ENCODE data around the gene NUDT4B. TPM values are rescaled to one million over a fixed set of nuclear protein-coding genes. Genes with fewer than 3 reads are reported as not detected.
"Not testable (repeated sequence)": the region's sequence is repeated elsewhere in the genome, so short reads cannot be mapped to it uniquely, and the experiment has no call there.

Gene NUDT4B
- total RNA-seq, 2 experiments from 2014 or later: 0.63 TPM; not detected in 1

DNA sequence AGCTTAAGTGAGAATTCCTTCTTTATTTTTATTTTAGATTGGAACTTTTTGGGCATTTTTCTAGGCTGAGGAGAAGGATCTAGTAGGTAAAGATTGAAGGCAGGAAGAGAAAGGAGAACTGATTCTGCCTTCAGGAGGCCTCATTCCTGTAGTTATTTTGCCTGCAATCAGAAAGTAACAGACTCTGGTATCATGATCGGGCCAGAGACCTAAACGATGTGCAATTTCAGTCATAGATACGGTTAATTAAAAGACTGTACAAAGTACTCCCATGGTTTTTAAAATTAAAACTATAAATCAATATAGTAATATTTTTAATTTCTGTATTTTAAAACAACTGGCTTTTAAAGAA lies 14.3 kb upstream of the NUDT4B start:
- H3K4me1 ChIP-seq (ENCODE audit: insufficient read depth, low read length, poor library complexity, severe bottlenecking); POLR2A ChIA-PET; H2AFZ ChIP-seq (ENCODE audit: low read length); intact Hi-C loops (cut with micrococcal nuclease; ENCODE audit: unreplicated experiment); H4K20me1 ChIP-seq (ENCODE audit: insufficient read depth, low read length); H3K4me2 ChIP-seq (ENCODE audit: low read length); BruUV-seq (replicated peaks); H3K79me2 ChIP-seq (ENCODE audit: insufficient read depth, low read depth, low read length); CTCF ChIA-PET (ENCODE audit: unreplicated experiment); DNase-seq (ENCODE audit: low spot score); H3K27ac ChIP-seq (ENCODE audit: low read depth, low read length, poor library complexity, severe bottlenecking); H3K4me3 ChIP-seq (ENCODE audit: low read depth, low read length, poor library complexity, severe bottlenecking); H3K9me3 ChIP-seq (ENCODE audit: low read length); H3K36me3 ChIP-seq (ENCODE audit: insufficient read depth, low read length); H3K9me2 ChIP-seq (ENCODE audit: insufficient read depth, low read length): not testable (repeated sequence)

DNA sequence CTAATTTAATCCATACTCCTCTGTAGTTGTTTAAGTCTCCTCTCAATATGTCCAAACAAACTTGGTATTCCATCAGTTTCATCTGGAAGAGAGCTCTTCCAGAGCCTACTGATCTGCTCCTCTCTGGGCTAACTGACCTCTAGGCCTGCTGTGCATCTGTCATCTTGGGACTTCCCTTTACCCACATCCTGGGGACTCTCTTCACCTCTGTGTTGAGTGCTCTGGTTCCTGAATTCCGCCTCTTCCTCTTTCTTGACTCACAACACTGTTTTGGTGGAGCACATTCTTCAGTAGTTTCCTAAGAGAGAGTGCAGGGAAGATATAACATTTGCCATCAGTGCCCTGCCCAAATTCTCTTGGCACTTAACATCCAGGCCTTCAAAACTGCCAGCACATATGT lies 13.0 kb upstream of the NUDT4B start:
- H3K4me3 ChIP-seq (ENCODE audit: low read depth, low read length, poor library complexity, severe bottlenecking); H3K4me1 ChIP-seq (ENCODE audit: insufficient read depth, low read length, poor library complexity, severe bottlenecking); H2AFZ ChIP-seq (ENCODE audit: low read length); DNase-seq (ENCODE audit: low spot score); H3K4me2 ChIP-seq (ENCODE audit: low read length); H3K79me2 ChIP-seq (ENCODE audit: insufficient read depth, low read depth, low read length); CTCF ChIA-PET (ENCODE audit: unreplicated experiment); POLR2A ChIA-PET; H3K9me3 ChIP-seq (ENCODE audit: low read length); H3K36me3 ChIP-seq (ENCODE audit: insufficient read depth, low read length); H4K20me1 ChIP-seq (ENCODE audit: insufficient read depth, low read length); BruUV-seq (replicated peaks); H3K27ac ChIP-seq (ENCODE audit: low read depth, low read length, poor library complexity, severe bottlenecking); intact Hi-C loops (cut with micrococcal nuclease; ENCODE audit: unreplicated experiment); H3K9me2 ChIP-seq (ENCODE audit: insufficient read depth, low read length): not testable (repeated sequence)

GRCh38 chr1:148738667-148739066 lies 9.9 kb upstream of the NUDT4B start:
- H3K4me1 ChIP-seq (ENCODE audit: insufficient read depth, low read length, poor library complexity, severe bottlenecking); H4K20me1 ChIP-seq (ENCODE audit: insufficient read depth, low read length); H3K27ac ChIP-seq (ENCODE audit: low read depth, low read length, poor library complexity, severe bottlenecking); DNase-seq (ENCODE audit: low spot score); H3K4me2 ChIP-seq (ENCODE audit: low read length); intact Hi-C loops (cut with micrococcal nuclease; ENCODE audit: unreplicated experiment); H3K79me2 ChIP-seq (ENCODE audit: insufficient read depth, low read depth, low read length); CTCF ChIA-PET (ENCODE audit: unreplicated experiment); BruUV-seq (replicated peaks); H2AFZ ChIP-seq (ENCODE audit: low read length); POLR2A ChIA-PET; H3K9me3 ChIP-seq (ENCODE audit: low read length); H3K9me2 ChIP-seq (ENCODE audit: insufficient read depth, low read length); H3K4me3 ChIP-seq (ENCODE audit: low read depth, low read length, poor library complexity, severe bottlenecking); H3K36me3 ChIP-seq (ENCODE audit: insufficient read depth, low read length): not testable (repeated sequence)

GRCh38 chr1:148743200-148743599 lies 5.4 kb upstream of the NUDT4B start:
- H3K4me3 ChIP-seq (ENCODE audit: low read depth, low read length, poor library complexity, severe bottlenecking); H3K36me3 ChIP-seq (ENCODE audit: insufficient read depth, low read length); H2AFZ ChIP-seq (ENCODE audit: low read length); H3K27ac ChIP-seq (ENCODE audit: low read depth, low read length, poor library complexity, severe bottlenecking); H3K9me3 ChIP-seq (ENCODE audit: low read length); H4K20me1 ChIP-seq (ENCODE audit: insufficient read depth, low read length); H3K79me2 ChIP-seq (ENCODE audit: insufficient read depth, low read depth, low read length); H3K4me1 ChIP-seq (ENCODE audit: insufficient read depth, low read length, poor library complexity, severe bottlenecking); POLR2A ChIA-PET; DNase-seq (ENCODE audit: low spot score); intact Hi-C loops (cut with micrococcal nuclease; ENCODE audit: unreplicated experiment); CTCF ChIA-PET (ENCODE audit: unreplicated experiment); BruUV-seq (replicated peaks); H3K9me2 ChIP-seq (ENCODE audit: insufficient read depth, low read length); H3K4me2 ChIP-seq (ENCODE audit: low read length): not testable (repeated sequence)

DNA sequence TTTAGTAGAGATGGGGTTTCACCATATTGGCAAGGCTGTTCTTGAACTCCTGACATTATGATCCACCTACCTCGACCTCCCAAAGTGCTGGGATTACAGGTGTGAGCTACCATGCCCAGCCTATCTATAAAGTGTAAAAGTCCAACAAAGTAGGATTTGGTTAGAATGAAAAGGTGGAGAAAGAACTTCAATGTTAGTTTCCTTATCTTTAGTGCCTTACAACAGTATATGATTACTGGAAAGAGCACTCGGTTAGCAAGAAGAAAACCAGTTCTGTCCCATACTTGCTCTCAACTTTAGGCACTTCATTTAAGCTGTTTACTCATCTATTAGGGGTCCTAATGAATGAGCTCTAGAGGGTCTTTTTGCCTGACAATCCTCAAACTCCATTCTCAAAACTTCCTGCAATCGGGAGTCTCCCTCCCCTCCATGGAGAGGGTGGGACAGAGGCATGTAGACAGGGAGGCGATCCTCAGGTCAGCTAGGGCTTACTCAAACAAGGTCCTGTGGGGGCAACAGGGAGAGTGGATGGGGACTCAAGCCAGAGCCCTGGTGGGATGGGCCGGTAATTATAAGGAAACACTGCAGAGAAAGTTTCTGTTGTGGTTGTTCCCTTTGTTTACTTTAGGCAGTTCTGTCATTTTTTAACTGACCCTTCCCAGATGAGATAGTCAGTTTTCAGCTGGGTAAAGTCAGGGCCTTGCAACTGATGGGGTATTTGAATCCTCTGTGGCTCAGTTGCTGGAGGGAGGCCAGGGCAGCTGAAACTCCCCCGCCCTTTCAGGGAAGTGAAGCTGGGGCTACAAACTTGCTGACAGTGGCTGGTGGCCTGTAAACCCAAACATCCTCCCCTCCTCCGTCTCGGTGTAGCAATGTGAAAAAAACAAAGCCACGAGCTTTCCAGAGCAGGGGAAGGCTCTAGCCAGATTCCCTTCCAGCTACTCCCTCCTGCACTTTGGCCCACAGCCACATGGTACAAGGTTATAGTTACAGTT lies 4.6 kb upstream of the NUDT4B start:
- H3K4me2 ChIP-seq (ENCODE audit: low read length); H3K79me2 ChIP-seq (ENCODE audit: insufficient read depth, low read depth, low read length); BruUV-seq (replicated peaks); intact Hi-C loops (cut with micrococcal nuclease; ENCODE audit: unreplicated experiment); H4K20me1 ChIP-seq (ENCODE audit: insufficient read depth, low read length); H2AFZ ChIP-seq (ENCODE audit: low read length); H3K4me3 ChIP-seq (ENCODE audit: low read depth, low read length, poor library complexity, severe bottlenecking); H3K4me1 ChIP-seq (ENCODE audit: insufficient read depth, low read length, poor library complexity, severe bottlenecking); CTCF ChIA-PET (ENCODE audit: unreplicated experiment); H3K36me3 ChIP-seq (ENCODE audit: insufficient read depth, low read length); DNase-seq (ENCODE audit: low spot score); H3K9me2 ChIP-seq (ENCODE audit: insufficient read depth, low read length); H3K9me3 ChIP-seq (ENCODE audit: low read length); H3K27ac ChIP-seq (ENCODE audit: low read depth, low read length, poor library complexity, severe bottlenecking); POLR2A ChIA-PET: not testable (repeated sequence)

GRCh38 chr1:148749335-148749681 lies 734 bp downstream of the NUDT4B start:
- intact Hi-C loops (cut with micrococcal nuclease; ENCODE audit: unreplicated experiment); H2AFZ ChIP-seq (ENCODE audit: low read length); POLR2A ChIA-PET; H3K9me3 ChIP-seq (ENCODE audit: low read length); H3K79me2 ChIP-seq (ENCODE audit: insufficient read depth, low read depth, low read length); H3K4me1 ChIP-seq (ENCODE audit: insufficient read depth, low read length, poor library complexity, severe bottlenecking); DNase-seq (ENCODE audit: low spot score); H3K27ac ChIP-seq (ENCODE audit: low read depth, low read length, poor library complexity, severe bottlenecking); H4K20me1 ChIP-seq (ENCODE audit: insufficient read depth, low read length); BruUV-seq (replicated peaks); H3K4me2 ChIP-seq (ENCODE audit: low read length); H3K9me2 ChIP-seq (ENCODE audit: insufficient read depth, low read length); H3K4me3 ChIP-seq (ENCODE audit: low read depth, low read length, poor library complexity, severe bottlenecking); CTCF ChIA-PET (ENCODE audit: unreplicated experiment); H3K36me3 ChIP-seq (ENCODE audit: insufficient read depth, low read length): not testable (repeated sequence)

Data from OCI-LY7 (cell line).